Type B pancreatic cell (in vitro differentiated cells): ENCODE measurements around the gene SPRN. TPM values are rescaled to one million over a fixed set of nuclear protein-coding genes. Genes with fewer than 3 reads are reported as not detected.

Experiments used
- DNase-seq: peaks from one replicate; pipeline ENCODE4 v3.0.0; 2021; ENCODE audit warnings: mixed read lengths; ENCODE audit not compliant: unreplicated experiment; ENCODE audit errors: extremely low spot score
- H3K27ac Mint-ChIP-seq: 2 replicates; pipeline ENCODE4 v1.8.0; 2021; ENCODE audit warnings: mild to moderate bottlenecking, mixed read lengths
- H3K27me3 Mint-ChIP-seq: 2 replicates; pipeline ENCODE4 v1.8.0; 2021; ENCODE audit warnings: mixed read lengths
- H3K36me3 Mint-ChIP-seq: 2 replicates; pipeline ENCODE4 v1.8.0; 2021; ENCODE audit warnings: mixed read lengths
- H3K4me1 Mint-ChIP-seq: one replicate; pipeline ENCODE4 v1.8.0; 2021; ENCODE audit warnings: mixed read lengths; ENCODE audit not compliant: unreplicated experiment
- H3K4me3 Mint-ChIP-seq: 2 replicates; pipeline ENCODE4 v1.8.0; 2021; ENCODE audit warnings: mild to moderate bottlenecking, mixed read lengths
- H3K9me3 Mint-ChIP-seq: 2 replicates; pipeline ENCODE4 v1.8.0; 2021; ENCODE audit warnings: mixed read lengths
- CTCF ChIP-seq: fragments of 200-600 bp; sonication (generic); conservative IDR thresholded peaks from 2 replicates; pipeline ENCODE4 v1.5.0; 2021; ENCODE audit warnings: antibody characterized with exemption, mild to moderate bottlenecking
- total RNA-seq: library from RNA; stranded (reverse); gene quantifications from 2 replicates; pipeline ENCODE4 v1.2.1, GENCODE V29; 2021; ENCODE audit warnings: low replicate concordance

Gene SPRN
- total RNA-seq, 1 donor from 2014 or later, result 0.56 TPM

- no peaks in the 10 kb centered on the region for H3K36me3 Mint-ChIP-seq
- H3K4me3 Mint-ChIP-seq, result no peak overlapping the region
- H3K27me3 Mint-ChIP-seq, result no peaks in the 10 kb centered on the region
- peak; percentile 66 for DNase-seq
- H3K4me1 Mint-ChIP-seq, result no peaks in the 10 kb centered on the region
- H3K9me3 Mint-ChIP-seq, result no peaks in the 10 kb centered on the region
- no peak overlapping the region for H3K27ac Mint-ChIP-seq
- TF ChIP-seq CTCF, result no peak
Measured at GRCh38 chr10:133458021-133458709, 33.7 kb upstream of the SPRN start.

DNA sequence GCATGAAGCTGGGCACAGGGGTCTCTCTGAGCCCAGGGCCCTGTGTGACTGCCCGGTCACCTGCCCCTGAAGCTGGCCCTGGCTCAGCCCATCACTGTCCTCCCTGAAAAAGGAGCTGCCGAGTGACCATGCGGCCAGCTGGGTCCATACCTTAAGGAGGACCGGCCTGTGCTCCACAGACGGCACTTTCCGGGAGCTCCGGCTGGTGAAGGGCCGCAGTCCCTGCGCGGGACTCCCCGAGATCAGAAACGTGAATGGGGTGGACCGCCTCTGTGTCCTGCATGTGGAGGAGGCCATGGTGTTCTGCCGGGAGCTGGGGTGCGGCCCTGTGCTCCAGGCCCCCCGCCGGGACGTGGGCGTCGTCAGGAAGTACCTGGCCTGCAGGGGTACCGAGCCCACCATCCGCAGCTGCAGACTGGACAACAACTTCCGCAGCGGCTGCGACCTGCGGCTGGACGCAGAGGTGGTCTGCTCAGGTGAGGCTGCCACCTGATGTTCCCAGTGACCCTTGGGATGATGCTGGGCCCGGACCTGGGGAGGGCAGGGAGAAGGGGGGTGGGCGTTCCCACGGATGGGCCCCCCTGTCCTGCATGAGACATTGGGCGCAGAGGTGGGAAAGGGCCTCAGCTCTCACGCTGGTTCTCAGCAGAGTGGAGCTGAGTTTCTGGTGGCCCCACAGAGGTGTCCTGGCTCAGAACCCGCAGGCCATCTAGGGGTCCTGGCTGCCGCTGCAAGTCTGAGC lies 32.8 kb upstream of the SPRN start:
- no peak overlapping the region for H3K27ac Mint-ChIP-seq
- H3K4me1 Mint-ChIP-seq, result no peaks in the 10 kb centered on the region
- DNase-seq, result peak; percentile 64
- TF ChIP-seq CTCF, result no peak
- no peaks in the 10 kb centered on the region for H3K36me3 Mint-ChIP-seq
- no peak overlapping the region for H3K4me3 Mint-ChIP-seq
- no peaks in the 10 kb centered on the region for H3K27me3 Mint-ChIP-seq
- peaks cover 2% of the 10 kb centered on the region for H3K9me3 Mint-ChIP-seq

DNA sequence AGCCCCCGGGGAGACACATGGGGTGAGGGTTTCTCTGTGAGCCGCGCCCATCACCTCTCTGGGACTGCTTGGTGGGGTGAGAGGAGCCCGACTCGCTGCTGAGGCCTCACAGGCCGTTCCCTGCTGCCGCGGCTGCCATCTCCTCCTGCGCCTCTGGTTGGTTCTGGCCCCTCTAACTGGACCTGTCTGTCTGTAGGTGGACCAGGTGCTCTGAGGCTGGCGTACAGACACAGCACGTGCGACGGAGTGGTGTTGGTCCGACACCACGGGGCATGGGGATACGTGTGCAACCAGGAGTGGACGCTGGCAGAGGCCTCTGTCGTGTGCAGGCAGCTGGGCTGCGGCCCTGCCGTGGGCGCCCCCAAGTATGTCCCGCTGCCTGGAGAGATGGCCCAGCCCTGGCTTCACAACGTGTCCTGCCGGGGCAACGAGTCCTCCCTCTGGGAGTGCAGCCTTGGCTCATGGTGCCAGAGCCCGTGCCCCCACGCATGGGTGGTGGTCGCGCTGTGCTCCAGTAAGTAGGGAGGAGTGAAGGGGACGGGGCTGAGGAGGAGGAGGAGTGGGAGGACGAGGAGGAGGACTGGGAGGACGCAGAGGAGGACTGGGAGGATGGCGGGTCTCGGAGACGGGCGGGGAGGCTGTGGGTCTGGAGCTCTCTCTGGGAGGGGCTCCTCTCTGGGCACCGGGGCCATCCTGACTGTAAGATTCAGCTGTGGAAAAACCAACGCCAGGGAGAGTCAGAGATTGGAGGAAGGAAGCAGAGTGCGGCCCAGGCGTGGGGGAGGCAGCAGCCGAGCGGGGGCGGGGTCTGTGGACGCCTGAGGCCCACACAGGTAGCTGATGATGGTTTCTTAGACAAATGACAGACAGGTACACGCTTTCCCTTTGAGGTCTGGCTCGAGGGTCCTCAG lies 31.9 kb upstream of the SPRN start:
- Mint-ChIP-seq H3K4me3 (no peak overlapping the region), H3K27ac (no peak overlapping the region), H3K9me3 (peaks cover 3% of the 10 kb centered on the region), H3K4me1 (no peaks in the 10 kb centered on the region), H3K27me3 (no peaks in the 10 kb centered on the region), H3K36me3 (no peaks in the 10 kb centered on the region)
- DNase-seq, result peak; percentile 60
- TF ChIP-seq CTCF, result no peak

DNA sequence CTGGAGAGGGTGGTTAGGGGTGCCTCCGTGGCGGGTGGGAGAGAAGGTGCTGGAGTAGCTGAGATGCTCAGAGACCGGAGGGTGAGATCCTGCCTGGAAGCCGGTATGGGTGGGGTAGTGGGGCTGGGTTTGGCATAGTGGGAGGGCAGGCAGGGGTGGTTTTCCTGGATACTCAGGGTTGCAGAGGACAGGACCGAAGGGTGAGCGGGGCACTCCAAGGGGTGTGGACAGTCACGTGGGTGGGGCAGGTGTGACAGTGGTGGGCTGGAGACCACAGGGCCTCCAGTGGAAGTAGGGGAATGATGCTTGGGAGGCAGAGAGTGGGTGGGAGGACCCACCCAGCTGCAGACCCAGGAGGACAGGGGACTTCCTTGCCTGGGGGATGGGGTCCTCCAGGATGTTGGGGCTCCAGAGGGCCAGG lies 31.2 kb upstream of the SPRN start:
- Mint-ChIP-seq H3K36me3 (no peaks in the 10 kb centered on the region), H3K27me3 (no peaks in the 10 kb centered on the region), H3K4me1 (no peaks in the 10 kb centered on the region), H3K27ac (no peak overlapping the region), H3K4me3 (no peak overlapping the region), H3K9me3 (peaks cover 3% of the 10 kb centered on the region)
- peak; percentile 56 for DNase-seq
- TF ChIP-seq CTCF, result no peak

DNA sequence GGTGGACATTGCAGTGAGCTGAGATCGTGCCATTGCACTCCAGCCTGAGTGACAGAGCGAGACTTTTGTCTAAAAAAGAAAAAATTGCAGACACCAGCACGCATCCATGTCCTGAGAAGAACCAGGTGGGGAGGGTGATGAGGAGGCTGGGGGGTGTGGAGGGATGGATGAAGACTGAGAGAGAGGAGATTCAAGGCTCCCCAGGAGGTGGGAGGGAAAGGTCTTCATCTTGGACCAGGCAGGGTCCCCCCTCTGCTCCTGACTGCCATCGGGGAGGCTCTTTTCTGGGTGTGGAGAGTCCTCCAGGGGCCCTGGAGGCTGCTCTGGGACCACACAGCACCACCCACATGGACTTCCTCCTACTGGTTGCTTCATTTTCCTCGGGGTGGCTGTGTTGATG lies 30.8 kb upstream of the SPRN start:
- no peak for TF ChIP-seq CTCF
- Mint-ChIP-seq H3K27me3 (no peaks in the 10 kb centered on the region), H3K27ac (no peak overlapping the region), H3K36me3 (no peaks in the 10 kb centered on the region), H3K9me3 (peaks cover 3% of the 10 kb centered on the region), H3K4me3 (no peak overlapping the region), H3K4me1 (no peaks in the 10 kb centered on the region)
- peak; percentile 49 for DNase-seq
